Measurements from ENCODE around the gene KIF2A.
"Not testable (repeated sequence)": the region's sequence is repeated elsewhere in the genome, so short reads cannot be mapped to it uniquely, and the experiment has no call there.

The KIF2A gene

DNA sequence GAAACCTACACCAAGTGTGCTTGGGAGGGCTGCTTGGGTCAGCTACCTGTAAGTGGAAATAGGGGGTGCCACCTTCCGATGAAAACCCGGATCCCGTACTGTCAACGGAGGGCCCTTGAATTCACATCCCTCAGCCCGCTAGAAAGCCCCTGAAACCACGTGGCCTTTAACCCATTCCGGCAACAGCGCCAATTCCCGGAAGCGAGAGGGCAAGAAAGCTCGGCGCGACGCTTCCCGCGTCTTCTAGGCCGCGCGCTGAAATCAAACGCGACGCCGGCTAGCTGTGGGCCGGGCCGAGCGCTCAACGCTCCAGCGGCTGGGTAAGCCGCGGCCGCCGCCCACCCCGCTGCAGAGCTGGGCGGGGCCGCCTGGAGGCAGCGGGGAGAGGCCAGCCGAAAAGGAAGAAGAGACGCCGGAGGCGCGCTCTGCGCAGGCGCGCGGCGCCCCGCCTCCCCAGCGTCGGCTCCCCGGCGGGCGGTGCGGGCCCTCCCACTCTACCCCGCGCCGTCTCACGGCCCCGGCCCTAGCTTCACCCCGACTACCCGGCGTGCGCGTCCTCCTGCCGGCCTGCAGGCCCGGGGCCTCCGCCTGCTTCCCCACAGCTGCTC, at the start of gene KIF2A:
KIF2A (plus strand) TSS at position 492 of the 608 bp plus-strand sequence. CDS start 267 bp downstream, outside the sequence.
- peak; percentile 73 for DNase-seq

DNA sequence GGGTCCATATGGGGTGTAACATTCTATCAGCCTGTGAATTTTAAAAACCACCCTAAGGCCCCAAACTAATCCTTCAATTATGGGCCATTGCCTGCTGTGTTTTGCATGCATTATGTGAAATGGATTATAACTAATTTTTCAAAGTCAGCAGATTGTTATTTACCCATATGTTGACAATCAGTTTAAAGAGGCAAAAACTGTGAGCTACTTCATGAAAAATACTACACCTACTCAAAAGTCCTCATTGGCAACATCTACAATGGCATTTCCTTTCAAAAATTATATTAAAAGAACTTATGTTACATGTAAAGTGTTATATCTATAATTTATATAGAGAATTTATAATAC, 49.0 kb upstream of the KIF2A start:
- no peak for DNase-seq

DNA sequence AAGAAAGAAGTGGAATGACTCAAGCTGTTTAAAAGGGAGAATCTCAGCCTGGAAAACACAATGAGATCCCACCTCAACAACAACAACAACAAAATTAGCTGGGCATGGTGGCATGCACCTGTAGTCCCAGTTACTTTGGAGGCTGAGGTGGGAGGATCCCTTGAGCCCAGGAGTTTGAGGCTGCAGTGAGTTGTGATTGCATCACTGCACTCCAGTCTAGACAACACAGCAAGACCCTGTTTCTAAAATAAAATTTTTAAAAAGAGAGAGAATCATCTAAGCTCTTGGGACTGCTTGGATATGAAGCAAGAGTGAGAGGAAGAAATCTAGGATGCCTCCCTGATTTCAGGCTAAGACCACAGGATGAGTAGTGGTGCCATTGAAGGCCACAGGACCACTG, 47.4 kb upstream of the KIF2A start:
- DNase-seq, result no peak

DNA sequence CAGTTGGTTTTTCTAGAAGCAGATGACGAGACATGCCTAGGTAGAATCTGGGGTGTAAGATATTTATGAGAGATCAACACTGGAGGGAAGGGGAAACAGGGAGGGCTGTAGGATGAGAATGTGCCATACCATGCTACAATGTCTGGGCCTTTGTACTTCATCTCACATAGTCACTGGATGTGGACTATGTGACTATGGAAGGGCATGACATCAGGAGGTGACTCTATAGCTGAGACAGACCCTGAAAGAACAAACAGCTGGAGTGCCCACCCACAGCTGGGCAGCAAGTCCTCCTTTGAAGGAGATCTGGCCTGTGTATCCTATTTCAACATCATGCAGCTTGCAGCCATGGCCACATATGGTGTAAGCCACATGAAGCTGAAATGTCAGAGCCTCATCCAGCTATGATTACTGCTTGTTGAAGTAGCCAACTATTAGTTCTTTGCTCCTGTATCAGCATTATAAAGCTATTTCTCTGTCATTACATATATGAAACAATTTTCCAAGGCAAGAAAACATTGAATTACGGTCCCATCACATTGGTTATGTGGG, 46.2 kb upstream of the KIF2A start:
- DNase-seq, result no peak

DNA sequence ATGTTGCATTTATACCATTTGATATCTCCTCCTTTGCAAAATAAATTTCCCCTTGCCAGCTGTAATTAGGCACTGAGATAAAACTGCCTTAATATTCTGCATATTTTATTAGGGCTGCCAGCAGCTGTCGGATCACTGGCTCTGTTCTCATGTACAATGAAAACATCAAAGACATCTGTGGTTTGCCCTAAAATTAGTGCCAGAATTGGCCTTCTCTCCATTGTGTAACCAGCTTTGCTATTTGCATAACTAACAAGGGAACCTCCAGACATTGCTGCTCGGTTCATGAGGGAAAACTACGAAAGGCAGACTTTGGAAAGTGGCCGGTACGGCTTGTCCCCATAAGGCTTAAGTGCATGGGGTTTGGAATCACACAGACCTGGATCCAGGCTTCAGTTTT, 45.5 kb upstream of the KIF2A start:
- no peak for DNase-seq

DNA sequence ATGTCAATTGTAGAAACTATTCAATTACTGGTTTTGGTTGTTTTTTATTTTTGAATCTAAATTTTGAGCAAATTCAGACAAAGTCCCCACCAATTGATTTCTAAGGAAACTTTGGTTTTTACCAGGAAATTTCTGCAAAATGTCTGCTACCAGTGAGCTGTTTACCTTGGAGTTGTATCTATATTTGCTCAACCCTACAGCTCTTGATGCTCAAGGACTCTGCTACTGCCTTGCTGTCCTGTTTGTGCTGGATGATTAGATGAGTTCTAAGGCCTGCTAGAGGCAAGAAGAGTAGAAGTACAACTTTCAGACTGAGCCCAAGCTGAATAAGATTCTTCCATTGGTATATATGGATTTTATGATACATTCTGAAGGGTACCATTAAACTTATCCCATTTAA, 42.6 kb upstream of the KIF2A start:
- no peak for DNase-seq

DNA sequence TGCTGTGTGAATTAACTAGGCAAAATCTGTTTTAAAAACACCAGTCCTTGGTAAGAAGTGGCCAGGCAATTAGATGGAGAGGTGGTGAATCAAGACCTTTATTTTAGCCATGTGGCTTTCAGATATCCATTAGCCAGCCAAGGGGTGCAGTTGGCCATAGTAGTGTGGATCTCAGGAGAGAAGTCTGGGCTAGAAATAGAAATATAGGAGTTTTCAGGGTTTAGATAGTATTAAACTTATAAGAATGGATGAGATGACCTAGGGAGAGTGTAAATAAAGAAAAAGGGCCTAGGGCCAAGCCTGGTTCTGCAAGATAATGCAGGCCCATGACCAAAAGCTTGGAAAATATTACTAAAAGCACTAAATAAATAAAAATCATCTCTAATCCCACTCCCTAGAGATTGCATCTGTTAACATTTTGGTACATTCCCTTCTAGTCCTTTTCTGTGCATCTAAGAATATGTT, 40.3 kb upstream of the KIF2A start:
- no peak for DNase-seq

DNA sequence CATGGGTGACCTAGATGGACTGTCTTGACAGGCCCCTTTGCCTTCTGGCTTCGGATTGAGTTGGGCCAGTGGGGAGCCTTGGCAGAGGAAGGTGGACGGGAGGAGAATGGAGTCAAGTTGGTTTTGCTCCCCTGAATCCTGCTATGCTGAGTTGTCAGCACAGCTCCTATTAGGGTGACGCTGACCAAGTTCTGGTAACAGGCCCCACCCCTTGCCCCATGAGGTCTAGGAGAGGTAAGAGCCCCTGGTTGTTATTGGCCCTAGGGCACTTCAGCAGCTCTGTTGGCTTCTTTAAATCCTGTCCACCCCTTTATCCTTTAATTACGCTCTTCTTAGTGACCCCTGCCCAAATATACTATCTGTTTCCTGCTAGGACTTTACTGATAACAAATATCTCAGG, 39.4 kb upstream of the KIF2A start:
- DNase-seq, result no peak

DNA sequence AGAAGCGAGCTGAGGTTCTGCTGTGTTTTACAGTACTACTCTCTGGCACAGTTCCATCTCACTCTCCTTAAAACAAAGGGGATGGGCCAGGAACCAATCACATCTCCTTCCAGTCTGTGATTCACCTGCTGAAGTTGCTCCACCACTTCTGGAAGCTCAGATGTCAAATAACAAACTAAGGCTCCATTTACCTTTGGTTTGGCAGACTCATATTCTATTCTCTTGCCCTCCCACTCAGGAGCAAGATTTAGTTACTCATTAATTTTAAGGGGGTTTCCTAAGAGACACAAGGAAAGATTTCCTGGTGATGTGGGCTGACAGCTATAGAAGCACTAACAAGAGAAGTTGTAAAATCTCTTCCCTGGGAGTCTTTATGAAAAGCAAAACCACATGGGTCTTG, 37.8 kb upstream of the KIF2A start:
- peak; percentile 3 for DNase-seq

DNA sequence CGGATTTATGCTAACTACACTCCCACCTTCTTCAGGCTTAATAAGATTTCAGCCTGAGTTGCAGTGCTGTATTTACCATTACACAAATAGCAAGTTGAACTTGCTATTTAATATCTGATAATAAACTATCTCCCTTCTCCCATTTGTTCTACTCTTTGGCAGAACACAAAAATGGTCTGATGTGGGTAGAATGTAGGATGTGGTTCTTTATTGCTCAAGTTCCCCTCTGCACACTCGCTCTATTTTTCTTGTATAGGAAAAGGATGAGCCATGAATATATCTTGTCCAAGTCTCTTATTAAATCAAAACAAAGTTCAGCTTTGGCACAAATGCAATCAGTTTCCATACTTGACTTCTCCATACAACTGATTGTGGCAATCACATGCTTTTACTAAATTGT, 37.2 kb upstream of the KIF2A start:
- no peak for DNase-seq

DNA sequence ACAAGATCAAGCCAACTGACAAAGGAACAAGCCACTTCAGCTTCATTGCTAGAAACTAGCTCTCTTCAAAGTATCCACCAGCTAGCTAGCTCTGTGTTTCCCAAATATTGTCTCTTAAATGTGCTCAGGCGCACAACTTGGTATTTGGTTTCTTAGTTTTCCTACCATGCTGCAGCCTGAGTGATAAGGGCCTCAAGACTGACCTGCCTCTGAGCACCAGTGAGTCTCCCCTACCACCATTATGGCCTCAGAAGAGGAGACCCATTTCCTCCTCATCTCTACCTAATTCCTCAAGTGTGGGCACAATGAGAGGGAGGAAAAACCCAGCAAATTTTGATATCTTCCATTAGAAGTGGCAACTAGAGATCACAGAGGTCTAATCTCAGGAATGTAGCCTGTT, 34.6 kb upstream of the KIF2A start:
- no peak for DNase-seq

DNA sequence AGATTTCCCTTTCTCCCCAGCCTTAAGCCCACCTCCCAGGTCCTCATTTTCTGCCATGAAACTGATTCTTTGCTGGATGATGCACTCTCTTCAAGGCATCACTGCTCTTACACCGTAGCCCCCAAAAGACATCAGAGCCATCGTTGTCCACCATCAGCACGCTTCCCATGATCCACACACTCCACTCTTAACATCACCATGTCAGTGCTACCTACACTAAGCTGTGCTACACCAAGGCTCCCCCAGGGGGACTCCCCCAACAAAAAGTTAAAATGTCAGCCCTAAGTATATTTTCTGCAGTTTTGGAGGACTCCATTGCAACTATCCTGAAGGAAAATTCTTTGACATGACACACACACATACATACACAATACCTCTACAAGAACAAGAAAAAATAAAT, 34.1 kb upstream of the KIF2A start:
- no peak for DNase-seq

DNA sequence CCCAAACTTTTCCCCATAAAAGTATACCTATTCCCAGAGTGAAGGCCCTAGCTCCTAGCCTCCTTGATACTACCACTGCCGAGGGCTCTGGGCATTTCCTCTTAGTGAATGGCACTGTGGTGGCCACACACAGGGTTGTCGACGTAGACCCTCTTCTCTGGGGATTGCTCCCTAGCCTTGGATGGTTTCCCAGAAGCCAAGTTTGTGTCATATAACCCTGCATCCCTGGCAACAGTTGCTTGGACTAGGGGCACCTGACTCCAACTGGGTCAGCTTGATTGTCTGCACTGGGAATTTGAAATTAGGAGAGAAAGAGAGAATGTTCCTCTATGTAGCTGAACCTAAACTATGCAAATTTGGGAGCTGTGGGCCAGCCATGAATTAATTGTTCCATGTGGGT, 32.3 kb upstream of the KIF2A start:
- no peak for DNase-seq

DNA sequence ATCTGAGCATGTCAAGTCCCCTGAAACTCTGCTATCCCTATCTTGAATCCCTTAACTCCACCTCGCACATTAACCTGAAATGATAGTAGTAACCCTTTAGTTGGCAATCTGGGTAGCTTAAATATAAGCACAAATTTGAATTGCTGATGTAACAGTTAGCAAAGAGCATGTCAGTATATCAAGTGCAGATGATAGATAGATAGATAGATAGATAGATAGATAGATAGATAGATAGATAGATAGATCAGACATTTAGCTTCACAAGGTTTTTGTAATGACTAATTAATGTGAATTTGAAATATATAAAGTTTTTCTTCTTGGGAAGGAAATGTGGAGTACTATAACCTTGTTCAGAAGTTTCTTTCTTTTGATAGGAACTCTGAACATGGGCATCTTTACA, 30.4 kb upstream of the KIF2A start:
- no peak for DNase-seq

DNA sequence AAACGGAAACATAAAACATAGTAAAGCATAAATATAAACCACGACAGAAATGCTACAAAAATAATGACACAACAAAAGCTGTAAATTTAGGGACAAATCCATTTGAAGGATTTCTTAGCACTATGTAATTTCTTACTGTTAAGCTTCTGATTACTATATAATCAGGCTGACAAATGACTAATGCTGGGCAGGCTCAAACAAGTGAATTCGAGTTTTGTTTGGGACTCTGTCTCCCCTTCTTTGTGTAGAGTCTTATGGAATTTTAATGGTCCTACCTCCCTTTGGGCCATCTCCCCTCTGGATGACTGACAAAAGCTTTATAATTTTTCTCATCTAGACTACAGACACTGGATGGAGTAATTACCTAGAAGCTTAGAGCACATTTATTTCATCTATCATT, 24.6 kb upstream of the KIF2A start:
- no peak for DNase-seq

DNA sequence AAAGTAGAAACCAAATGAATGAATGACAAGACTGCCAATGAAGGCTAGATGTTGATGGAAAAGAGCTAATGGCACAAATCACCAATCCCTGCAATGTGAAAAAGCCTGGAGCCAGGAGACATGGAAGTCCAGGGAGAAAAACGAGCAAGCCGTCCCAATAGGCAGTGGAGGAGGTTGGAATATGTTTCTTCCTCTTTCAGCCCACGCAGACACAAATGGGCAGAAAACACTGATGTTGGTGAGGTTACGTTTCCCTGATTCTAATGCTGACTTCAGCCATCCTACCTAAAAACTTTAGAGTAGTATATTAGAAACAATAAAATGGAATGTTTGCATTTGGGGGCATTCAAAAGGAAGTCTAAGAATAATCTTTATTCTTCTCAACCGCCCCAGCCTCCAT, 23.9 kb upstream of the KIF2A start:
- no peak for DNase-seq

DNA sequence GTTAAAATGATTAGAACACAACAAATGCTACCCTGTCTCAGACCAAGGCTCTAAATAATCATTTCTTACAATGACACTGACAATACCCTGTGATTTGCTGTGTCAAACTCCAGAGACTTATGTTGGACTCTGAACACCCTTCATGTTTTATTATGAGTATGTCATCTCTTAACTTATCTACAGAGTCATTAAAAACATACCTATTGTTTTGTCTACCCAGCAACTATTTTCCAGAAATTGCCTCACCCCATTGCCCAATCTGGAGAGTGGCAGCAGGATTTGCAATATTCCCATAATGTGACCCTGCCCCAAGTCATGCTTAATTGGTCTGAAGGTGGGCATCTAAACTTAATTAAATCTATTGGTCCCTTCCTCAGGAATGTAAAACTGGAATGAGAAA, 23.0 kb upstream of the KIF2A start:
- no peak for DNase-seq

DNA sequence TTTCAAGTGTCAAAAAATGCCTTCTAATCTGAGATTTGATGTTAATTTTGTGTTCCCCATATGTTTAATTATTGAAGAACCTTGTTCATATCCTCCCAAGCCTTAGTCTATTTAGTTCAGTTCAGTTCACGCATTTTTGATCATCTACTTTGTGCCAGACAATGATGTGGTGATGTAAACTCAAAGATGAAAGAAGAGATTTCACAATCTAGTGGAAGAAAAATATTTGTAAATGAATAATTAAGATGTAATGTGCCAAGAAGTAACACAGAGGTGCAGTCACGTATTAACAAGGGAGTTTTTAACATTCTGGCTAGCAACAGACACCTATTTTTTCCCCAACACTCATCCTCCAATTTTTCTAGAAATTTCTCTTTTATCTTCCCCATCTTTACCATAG, 22.1 kb upstream of the KIF2A start:
- DNase-seq, result no peak

DNA sequence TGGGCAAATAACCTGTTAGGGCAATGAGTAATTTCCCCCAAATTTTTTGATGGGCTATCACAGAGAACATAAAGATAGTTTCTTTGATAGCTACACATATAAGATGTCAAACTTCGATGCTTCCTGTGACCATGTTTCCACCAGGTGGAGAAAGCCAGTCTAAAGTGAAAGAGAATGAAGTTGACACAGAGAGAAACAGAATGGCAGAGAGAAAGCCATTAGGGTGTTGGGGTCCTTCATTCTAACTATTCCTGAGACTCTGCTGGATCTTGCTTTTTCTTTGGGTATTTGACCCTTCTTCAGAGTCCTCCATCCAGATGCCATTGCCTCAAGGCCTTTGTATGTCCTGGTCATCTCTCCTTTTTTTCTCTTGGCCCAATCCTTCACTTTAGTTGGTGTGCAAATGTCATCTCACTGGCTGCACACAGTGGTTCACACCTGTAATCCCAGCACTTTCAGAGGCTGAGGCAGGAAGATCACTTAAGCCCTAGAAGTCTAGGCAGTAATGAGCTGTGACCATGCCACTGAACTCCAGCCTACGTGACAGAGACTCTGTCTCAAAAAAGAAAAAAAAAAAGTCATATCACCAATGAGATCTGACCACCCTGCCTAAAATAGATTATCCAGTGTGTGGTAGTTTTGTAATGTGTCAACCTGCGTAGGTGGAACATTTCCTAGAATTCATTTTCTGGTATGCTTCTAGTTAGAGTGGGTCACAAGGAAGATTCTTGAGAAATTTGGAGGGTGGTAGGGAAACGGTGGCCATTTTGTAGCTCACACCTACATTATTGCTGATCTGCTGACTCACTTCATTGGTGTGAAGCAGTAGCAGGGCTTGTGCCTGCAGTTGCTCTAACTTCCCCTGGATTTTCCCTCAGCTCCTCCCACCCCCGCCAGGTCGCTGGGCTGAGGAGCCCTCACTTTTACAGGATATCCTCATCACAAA, 20.8 kb upstream of the KIF2A start:
- DNase-seq, result no peak

DNA sequence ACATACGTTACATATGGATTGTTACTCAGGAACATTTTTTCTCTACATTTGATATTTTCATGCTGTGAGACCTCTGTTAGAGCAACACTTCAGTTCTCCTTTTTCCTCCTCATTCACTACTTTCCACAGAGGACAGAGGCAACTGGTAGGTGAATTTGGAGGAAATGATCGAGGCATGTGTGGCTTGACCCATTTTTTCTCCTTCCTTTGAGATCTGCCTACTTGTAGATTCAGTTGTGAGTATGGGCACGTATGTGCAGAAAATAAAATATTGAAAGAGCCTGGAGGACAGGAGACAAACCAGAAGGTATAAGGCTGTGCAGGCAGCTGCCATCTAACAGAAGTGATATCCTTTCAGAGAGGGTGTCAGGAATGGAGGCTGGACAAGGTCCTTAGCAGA, 19.2 kb upstream of the KIF2A start:
- DNase-seq, result no peak

DNA sequence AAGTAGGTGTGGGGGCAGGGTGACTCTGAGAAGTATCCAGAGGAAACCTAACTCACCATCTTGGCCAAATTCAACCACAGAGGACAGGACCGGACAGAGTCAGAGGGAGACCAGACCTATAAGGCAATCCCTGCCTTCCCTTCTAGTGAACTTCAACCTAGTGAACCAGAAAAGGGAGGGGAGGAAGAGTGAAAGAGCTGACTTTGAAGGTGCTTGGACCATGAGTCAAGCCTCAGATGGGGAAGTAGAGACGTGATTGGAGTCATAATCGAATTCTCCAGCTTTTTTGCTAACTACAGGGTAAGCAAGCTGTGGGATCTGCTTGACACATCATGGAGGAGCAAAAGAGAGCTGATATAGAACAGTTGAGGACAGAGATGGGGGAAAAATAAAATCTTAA, 18.8 kb upstream of the KIF2A start:
- DNase-seq, result no peak

DNA sequence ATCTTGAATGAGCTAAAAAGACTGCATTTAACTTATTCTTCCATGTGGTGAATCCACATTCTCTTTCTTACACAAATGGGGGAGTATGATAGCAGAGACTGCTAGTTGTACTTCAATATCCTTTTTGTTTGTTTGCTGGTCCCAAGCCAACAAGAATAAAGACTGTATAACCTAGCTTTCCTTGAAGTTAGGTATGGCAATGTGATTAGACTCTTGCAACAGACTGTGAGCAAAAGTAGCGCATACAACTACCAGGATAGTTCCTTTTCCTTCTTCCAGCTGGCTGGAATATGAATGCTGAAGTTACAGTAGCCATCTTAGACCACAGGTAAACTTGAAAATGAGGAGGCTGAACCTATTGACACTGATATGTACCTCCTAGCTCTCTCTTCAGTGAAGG, 17.9 kb upstream of the KIF2A start:
- no peak for DNase-seq

DNA sequence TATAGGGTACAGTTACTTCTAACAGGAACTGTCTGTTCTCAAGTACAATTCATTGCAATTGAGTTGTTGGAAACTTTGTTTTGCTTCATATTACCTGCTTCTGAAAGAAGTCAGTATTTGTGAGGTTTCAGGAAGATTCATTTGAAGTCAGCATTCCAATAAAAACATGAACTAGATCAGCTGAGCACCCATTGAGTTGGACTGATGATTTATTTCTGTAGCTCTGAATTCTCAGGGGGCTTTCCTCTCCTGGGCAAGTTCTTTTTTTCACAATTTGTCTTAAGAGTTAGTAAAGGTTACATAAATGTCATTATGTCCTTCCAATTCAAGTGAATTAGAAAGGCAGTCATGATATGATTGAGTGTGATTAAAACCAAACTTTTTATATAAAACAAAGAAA, 16.2 kb upstream of the KIF2A start:
- no peak for DNase-seq

DNA sequence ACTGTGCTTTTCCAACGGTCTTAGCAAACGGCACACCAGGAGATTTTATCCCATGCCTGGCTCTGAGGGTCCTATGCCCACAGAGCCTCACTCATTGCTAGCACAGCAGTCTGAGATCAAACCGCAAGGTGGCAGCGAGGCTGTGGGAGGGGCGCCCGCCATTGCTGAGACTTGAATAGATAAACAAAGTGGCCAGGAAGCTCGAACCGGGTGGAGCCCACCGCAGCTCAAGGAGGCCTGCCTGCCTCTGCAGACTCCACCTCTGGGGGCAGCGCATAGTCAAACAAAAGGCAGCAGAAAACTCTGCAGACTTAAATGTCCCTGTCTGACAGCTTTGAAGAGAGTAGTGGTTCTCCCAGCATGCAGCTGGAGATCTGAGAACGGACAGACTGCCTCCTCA, 14.2 kb upstream of the KIF2A start:
- DNase-seq, result not testable (repeated sequence)
